HG02970 (cell line): Measurements from ENCODE around the gene SFMBT2.
"Not testable (repeated sequence)": the region's sequence is repeated elsewhere in the genome, so short reads cannot be mapped to it uniquely, and the experiment has no call there.

Experiments used
- ATAC-seq: cut with Tn5 transposase; IDR thresholded peaks from one replicate; pipeline ENCODE4 v1.9.1; 2021; ENCODE audit warnings: mild to moderate bottlenecking, moderate library complexity, moderate number of reproducible peaks; ENCODE audit not compliant: unreplicated experiment, low FRiP score

Gene SFMBT2

DNA sequence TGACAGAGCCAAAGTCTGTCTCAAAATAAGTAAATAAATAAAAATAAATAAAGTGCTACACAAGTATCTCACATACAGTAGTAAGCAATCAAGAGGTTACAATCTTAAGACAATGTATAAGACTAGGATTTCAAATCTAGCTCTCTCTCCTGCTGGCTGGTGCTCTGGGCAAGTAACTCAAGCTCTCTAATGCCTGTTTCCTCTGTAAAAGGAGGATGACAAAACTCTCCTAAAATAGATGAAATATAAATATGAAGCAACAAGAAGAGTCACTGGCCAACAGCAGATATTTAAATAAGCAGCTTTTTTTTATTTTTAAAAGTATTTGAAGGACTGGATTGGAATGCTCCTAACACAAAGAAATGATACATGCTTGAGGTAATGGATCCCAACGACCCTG lies 7.2 kb downstream of the SFMBT2 start:
- ATAC-seq = no peak

DNA sequence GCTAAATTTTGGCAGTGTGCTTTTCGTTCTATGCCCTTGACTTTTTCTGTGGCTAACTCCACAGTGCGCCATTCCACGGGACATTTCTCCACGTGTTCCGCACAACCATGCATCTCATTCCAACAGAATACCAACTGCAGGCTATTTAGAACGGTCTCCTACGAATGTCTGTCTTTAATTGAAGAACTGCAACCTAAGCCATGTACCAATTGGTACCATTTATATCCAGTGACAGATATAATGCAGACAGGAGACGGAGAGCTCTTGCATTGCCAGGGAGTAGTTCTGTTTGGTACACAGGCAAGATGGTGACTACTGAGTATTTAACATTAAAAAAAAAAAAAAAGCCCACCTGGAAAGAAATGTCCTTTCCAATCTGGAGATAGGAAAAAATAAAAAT lies 9.1 kb downstream of the SFMBT2 start:
- no peak for ATAC-seq

DNA sequence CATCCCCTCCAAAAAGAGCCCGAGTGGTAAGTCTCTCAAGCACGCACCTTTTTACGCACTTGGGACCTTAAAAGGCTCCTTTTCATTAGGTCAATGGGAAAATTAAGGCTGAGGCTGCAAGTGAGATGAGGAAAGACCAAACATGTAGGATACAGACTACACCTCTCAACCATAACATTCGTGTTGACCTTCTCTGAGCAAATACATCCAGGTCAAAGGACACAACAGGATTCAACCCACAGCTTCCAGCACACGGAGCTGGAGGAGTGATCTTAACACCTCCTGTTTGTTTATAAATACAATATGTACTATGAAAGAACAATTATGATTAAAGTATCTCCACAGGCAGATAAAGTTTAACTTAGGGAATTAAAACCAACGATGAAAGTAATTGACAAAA lies 9.7 kb downstream of the SFMBT2 start:
- ATAC-seq = no peak

DNA sequence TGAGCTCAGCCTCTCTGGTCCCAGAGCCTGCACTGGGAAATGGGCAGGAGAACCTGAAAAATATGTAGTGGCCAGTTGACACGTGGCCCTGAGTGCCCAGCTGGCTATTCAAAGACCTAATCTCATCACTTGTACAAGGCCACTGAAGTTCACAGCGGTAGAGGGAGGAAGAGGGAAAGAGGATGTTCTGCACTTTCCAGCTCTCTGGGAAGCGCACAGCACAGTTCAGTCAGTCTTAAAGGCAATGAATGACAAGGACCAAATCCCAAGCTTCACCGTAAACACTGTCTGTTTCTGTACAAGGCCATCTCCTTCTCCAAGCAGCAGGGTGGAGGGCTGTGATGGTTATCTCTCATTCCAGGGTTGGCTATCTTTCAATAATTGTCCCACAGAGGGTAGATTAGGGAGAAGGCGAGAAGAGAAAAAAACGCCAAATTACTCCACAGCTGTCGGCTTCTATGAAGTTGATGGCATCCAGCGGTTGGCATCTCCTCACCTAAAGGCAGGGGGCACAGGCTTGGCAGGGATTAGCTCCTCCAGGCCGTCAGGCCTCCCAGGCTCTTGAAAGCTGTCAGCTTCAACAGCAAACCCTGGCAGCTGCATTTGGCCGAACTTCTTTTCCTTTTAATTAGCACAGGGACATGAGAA lies 10.6 kb downstream of the SFMBT2 start:
- ATAC-seq = no peak

DNA sequence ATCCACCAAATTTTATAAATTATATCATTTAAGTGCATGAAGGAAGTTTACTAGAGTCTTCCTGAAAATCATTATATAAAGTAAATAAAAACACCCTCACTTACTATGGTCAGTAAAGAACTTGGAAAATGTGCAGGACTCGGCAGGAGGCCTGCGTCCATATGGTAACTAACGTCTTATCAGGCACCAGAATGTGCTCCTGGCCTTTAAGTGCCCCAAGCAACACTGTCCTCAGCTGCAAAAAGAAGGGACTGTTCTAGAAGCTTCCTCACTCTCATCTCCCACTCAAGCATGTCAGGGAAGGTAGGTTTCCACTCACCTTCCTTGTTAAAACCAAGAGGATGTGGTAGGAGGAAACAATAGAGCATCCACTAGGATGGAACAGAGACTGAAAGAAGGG lies 11.3 kb downstream of the SFMBT2 start:
- no peak for ATAC-seq

DNA sequence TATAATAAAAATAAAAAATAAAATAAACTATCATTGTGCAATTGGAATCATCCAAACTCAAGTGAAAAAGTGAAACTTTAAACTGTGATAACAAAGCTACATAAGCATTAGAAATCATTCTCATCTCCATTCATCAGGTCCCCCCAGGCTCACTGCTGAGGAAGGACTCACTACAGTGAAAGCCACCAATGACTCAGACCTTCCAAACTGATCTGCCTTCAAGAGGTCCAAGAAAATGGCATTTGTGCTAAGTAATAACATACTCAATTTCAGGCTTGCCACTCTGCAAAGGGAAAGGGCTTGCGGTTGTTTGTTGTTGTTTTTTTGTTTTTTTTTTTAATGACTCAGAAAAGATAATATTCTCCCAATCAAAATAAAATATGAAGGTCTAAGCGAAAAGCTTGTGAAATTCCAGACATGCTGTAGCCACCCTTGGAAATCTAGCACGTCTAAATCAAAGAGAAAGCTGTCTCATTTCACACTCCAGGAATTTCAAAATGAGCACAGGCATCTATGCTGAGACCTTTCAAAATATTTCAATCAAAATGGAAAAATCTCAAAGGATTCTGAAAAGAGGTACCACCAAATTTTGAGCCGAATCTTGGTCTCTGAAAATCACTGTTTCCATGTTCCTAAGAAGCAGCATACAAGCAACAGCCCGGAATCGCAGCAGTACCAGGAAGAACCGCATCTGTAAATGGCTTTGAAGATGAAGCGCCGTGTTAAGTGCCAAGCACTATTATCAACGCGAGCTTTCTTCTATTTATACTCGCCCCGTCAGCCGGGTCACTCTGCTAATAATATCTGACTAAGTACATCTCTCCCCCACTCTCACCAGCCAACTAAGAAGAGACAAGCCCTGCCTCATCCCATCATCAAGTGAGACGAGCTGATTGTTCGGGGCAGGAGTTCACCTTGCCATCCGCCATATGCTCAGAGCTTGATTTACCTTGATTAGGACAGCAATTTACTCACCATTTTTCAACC lies 13.5 kb downstream of the SFMBT2 start:
- no peak for ATAC-seq

DNA sequence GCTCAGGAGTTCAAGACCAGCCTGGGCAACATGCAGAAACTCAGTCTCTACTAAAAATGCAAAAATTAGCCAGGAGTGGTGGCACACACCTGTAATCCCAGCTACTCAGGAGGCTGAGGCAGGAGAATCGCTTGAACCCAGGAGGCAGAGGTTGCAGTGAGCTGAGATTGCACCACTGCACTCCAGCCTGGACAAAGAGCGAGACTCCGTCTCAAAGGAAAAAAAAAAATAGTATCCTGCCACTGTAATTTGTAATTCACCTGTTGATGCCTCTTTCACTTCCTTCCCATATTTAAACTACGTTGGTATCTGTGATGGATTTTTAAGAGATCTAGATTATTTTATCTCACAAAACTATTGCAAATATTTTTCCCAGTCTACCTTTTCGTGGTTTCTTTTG lies 18.5 kb downstream of the SFMBT2 start:
- not testable (repeated sequence) for ATAC-seq

DNA sequence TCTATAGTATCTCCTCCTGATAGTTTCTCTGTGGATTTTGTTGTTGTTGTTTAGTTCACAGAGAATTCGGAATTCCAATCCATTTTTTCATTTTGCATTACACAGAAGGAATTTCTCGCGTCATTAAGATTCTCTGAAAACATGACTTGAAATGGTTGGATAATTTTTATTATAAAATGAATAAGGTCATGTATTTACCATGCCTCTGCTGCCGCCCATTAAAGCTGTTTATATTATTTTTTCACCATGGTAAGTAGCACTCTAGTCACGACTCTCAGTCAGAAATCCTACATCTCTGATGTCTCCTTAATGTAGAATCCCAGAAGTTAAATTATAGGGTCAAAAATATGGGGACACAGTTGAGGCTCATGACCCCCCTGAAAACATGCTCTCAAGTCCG lies 19.1 kb downstream of the SFMBT2 start:
- ATAC-seq = no peak

DNA sequence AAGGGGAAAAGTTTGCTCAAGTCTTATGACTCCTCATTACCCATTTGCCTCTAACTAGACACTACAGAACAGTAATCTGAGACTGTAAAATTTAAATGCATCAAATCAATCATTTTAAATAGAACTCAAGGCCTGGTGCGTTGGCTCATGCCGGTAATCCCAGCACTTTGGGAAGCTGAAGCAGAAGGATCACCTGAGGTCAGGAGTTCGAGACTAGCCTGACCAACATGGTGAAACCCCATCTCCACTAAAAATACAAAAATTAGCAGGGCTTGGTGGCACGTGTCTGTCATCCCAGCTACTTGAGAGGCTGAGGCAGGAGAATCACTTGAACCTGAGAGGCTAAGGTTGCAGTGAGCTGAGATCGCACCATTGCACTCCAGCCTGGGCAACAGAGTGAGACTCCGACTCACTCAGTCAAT lies 20.1 kb downstream of the SFMBT2 start:
- ATAC-seq = not testable (repeated sequence)

DNA sequence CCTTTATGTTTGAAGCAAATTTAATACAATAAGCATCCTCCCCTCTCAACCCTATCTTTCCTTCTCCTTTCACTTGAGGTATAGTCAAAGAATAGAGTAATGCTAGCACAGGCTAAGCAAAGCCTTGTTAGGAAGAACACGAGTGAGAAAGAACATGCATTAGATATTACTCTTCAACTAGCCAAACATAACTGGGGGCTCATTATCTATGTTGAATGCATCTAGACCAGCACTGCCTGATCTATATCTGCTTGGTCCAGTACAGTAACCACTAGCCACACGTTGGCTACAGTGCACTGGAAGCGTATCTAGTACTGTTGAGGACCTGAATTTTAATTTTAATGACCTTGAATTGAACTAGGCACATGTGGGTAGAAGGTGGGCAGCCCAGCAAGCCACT lies 21.0 kb downstream of the SFMBT2 start:
- ATAC-seq = no peak

DNA sequence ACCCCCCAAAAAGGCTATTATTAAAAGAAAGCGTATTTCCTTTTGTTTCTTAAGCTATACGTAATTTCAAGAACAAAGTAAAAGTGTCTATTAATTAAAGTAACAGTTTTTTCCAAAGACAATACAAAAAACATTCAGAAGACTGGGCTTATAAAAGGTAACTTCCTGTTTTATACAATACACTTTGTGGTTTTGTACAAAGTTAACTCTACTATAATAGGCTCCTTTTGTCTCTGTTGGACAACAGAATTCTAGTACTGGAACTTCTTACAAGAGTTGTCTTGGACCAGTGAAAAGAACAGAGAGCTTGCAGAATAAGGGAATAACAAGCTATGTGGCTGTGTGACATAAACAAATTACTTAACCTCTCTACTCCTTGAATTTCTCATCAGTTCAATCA lies 21.5 kb downstream of the SFMBT2 start:
- no peak for ATAC-seq

DNA sequence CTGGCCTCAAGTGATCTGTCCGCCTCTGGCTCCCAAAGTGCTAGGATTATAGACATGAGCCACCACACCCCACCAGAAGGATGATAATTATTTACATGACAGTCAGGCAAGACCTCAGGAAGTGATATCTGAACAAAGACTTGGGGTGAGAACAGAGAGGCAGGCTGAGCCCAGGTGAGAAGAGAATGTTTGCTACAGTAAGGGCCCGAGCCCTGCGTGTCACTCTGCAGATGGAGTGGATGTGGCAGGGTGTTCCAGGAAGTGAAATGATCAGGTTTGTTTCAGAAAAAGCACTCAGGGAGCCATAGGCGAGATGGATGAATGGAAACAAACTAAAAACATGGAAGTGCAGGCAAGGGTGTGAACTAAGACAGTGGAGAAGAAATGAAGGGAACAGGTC lies 22.2 kb downstream of the SFMBT2 start:
- no peak for ATAC-seq

DNA sequence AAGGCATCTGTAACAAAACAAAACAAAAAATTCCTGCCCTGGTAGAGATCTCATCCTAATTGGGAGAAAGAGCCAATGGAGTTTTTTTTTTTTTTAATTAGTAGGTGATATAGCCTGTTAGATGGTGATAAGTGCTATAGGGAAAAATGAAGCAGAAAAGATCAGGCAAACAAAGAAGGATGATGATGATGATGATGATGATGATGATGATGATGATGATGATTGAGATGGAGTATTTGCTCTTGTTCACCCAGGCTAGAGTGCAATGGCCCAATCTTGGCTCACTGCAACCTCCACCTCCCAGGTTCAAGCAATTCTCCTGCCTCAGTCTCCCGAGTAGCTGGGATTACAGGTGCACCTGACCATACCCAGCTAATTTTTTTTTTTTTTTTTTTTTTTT lies 22.7 kb downstream of the SFMBT2 start:
- ATAC-seq = not testable (repeated sequence)

DNA sequence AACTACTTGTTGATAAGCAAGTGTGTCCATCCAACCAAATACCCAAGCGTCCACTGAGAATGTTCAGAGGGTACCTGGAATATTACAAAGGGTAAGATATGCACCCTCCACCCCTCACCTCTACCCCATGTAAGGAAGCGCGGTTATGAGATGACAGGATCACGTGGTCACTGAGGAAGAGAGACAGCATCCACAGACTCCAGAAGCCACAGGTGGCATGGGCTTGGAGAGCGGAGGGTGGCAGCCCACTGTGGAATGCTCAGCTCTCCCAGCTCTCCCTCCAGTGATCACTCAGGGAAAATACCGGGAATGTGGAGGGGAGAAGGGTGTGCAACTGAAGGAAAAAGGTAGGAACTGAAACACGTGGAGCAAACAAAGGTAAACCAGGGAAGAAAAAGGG lies 25.7 kb downstream of the SFMBT2 start:
- ATAC-seq = no peak

DNA sequence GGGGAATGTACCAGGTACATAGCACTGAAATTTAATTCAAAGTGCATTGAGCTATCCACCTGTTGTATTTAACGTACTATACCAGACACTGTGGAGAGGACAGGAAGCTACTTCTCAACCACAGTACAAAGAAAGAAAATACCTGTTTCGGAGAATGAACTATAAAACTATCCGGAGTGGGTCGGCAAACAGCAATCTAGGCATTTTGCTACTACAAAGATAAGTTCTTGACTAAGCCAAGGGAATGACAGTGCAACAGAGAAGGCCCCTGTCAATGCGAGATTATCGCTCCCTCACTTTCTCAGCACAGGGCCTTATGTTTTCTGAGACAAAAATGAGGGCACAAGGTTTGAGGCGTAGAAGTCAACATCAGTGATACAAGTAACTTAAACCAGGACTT lies 27.4 kb downstream of the SFMBT2 start:
- ATAC-seq = no peak

DNA sequence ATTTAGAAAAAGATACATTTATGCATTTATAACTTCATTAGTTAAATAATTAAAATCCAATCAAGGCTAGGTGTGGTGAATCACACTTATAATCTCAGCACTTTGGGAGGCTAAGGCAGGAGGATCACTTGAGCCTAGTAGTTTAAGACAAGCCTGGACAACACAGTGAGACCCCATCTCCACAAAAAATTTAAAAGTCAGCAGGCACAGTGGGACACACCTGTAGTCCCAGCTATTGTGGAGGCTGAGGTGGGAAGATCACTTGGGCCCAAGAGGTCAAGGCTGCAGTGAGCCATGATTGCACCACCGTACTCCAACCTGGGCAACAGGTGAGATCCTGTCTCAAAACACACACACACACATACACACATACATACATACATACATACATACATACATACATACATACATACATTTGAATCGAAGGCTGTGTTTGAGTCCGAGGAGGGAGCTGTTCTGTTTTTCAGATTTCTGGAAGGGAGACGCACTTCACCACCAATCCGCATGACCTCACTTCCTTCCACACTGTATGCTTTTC lies 30.1 kb downstream of the SFMBT2 start:
- no peak for ATAC-seq

DNA sequence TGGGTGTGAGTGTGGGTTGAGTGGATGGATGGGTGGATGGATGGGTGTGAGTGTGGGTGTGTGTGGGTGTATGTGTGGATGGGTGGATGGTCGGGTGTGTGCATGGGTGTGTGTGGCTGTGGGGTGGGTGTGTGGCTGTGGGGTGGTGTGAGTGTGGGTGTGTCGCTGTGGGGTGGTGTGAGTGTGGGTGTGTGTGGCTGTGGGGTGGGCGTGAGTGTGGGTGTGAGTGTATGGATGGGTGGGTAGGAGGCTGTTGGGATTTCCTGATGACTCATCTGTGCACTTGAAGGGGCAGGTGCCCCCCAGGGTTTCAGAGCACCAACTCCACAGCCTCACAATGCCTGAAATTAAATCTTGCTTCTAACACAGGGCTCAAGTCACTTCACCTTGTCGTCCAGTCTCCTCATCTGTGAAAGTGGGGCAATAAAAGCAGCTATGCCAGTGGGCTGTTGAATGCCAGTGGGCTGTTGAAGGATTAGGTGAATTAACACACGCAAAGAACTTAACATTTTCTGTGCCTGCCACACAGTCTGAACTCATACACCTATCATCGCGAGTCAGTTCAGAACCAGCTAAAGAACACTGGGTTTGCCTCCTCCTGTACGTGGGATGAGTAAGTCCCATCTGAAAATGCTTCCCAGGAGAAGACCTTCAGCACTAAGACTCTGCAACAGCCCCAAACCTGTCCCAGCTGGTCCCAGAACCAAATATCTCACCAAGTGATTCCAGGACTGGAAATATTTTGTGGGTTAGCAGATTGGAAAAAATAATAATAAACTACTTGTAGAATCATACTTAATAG lies 32.0 kb downstream of the SFMBT2 start:
- ATAC-seq = no peak

DNA sequence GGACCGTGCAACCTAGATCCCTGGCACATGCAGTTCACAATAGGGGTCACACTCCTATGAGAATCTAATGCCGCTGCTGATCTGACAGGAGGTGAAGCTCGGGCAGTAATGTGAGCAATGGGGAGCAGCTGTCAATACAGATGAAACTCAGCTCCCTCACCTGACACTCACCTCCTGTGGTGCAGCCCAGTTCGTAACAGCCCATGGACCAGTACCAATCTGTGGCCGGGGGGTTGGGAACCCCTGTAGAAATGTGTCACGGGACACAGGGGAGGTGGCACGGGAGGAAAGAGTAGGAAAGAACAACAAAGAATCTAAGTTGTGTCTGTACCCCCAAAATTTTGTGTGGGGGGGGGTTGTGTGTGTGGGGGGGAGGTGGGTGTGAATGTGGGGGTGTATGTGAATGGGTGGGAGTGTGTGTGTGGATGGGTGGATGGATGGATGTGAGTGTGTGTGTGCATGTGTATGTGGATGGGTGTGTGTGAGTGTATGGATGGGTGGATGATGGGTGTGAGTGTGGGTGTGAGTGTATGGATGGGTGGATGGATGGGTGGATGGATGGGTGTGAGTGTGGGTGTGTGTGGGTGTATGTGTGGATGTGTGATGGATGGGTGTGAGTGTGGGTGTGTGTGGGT lies 33.1 kb downstream of the SFMBT2 start:
- no peak for ATAC-seq

DNA sequence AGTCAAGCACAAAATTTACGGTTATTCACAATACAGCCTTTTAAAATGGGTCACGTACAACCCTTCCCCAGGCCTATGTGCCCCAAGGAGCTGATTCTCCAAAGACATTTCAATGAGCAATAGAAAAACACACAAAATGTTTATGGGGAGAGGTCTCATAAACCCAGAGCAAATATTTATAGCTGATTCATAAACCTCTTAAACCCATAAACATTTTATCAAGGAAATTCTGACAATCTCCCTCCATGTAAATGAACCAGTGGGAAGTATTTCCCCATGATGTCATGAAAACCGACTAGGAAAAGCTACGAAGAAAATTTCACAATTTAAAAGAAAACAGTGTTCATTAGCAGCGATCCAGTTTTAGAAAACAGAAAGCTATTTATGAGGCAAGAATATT lies 36.0 kb downstream of the SFMBT2 start:
- ATAC-seq = no peak

DNA sequence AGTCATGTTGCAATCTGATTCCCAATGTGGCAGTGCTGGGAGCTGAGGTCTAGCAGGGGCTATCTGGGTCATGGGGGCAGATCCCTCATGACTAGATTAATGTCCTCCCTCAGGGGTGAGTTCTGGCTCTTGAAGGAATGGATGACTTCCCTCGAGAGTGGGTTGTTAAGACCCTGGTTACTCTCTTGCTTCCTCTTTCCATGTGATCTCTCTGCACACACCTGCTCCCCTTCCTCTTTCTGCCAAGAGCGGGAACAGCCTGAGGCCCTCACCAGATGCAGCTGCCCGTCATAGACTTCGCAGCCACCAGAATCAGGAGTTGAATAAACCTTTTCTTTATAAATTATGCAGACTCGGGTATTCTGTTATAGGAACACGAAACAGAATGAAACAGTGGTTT lies 37.8 kb downstream of the SFMBT2 start:
- no peak for ATAC-seq
